Fibroblast of lung (primary cell): ENCODE data around the gene MYO5B. TPM values are rescaled to one million over a fixed set of nuclear protein-coding genes. Genes with fewer than 3 reads are reported as not detected.

Experiments used
- DNase-seq, 2 donors: peaks; one replicate each; pipeline versions ENCODE4 v3.0.0 to v3.0.0-alpha.2; 2010; ENCODE audit warnings: low read depth in 2 of 2
- H2AFZ ChIP-seq: 2 replicates; pipeline ENCODE4 v1.5.1; 2012; ENCODE audit warnings: low read length, control low read depth, inconsistent platforms
- H3K27ac ChIP-seq: 2 replicates; pipeline ENCODE4 v1.5.1; 2011; ENCODE audit warnings: low read length, control low read depth; ENCODE audit not compliant: insufficient read depth
- H3K27me3 ChIP-seq: 2 replicates; pipeline ENCODE4 v1.5.1; 2011; ENCODE audit warnings: mild to moderate bottlenecking, low read length; ENCODE audit not compliant: control insufficient read depth, insufficient read depth
- H3K36me3 ChIP-seq: 2 replicates; pipeline ENCODE4 v1.5.1; 2011; ENCODE audit warnings: low read length; ENCODE audit not compliant: control insufficient read depth, insufficient read depth
- H3K4me1 ChIP-seq: 2 replicates; pipeline ENCODE4 v1.5.1; 2011; ENCODE audit warnings: low read length; ENCODE audit not compliant: control insufficient read depth, insufficient read depth; ENCODE audit errors: extremely low read depth
- H3K4me2 ChIP-seq: 2 replicates; pipeline ENCODE4 v1.5.1; 2011; ENCODE audit warnings: low read length, control low read depth; ENCODE audit not compliant: insufficient read depth; ENCODE audit errors: extremely low read depth
- H3K4me3 ChIP-seq, 4 experiments: fragments of 200-600 bp in 1 of 4; sonication (generic) in 1 of 4; replicated peaks in 1 of 4; 2 replicates each; pipeline ENCODE4 v1.5.1; 2011 to 2016; ENCODE audit warnings: low read length in 4 of 4, low read depth in 3 of 4, mild to moderate bottlenecking in 3 of 4, control low read depth in 2 of 4, inconsistent platforms in 1 of 4, mixed read lengths in 1 of 4; ENCODE audit not compliant: insufficient read depth in 1 of 4; ENCODE audit errors: control extremely low read depth in 1 of 4
- H3K79me2 ChIP-seq: 2 replicates; pipeline ENCODE4 v1.5.1; 2012; ENCODE audit warnings: mild to moderate bottlenecking, low read length, inconsistent platforms; ENCODE audit not compliant: control insufficient read depth, insufficient read depth
- H3K9ac ChIP-seq: 2 replicates; pipeline ENCODE4 v1.5.1; 2011; ENCODE audit warnings: mild to moderate bottlenecking, low read length, control low read depth; ENCODE audit not compliant: insufficient read depth
- H3K9me3 ChIP-seq: 2 replicates; pipeline ENCODE4 v1.5.1; 2012; ENCODE audit warnings: low read depth, low read length; ENCODE audit not compliant: control insufficient read depth, insufficient read depth
- H4K20me1 ChIP-seq: 2 replicates; pipeline ENCODE4 v1.5.1; 2011; ENCODE audit warnings: low read length; ENCODE audit not compliant: control insufficient read depth, insufficient read depth; ENCODE audit errors: extremely low read depth
- EZH2 ChIP-seq: IDR thresholded peaks from 2 replicates; pipeline ENCODE4 v1.5.1; 2012; ENCODE audit warnings: low read length, control low read depth, mild to moderate bottlenecking; ENCODE audit errors: missing control alignments
- polyA plus RNA-seq, 2 donors: library from polyadenylated mRNA; depleted of rRNA in 1 of 2; stranded (reverse) in 1 of 2; unstranded in 1 of 2; fragments of >200 nt; gene quantifications; 2 replicates each; pipeline ENCODE4 v1.2.1, GENCODE V29; 2011 to 2012; ENCODE audit warnings: missing spikeins in 1 of 2
- total RNA-seq: library from RNA; depleted of rRNA; stranded (reverse); fragments of >200 nt; gene quantifications from 2 replicates; pipeline ENCODE4 v1.2.1, GENCODE V29; 2014
- TF ChIP-seq, protein P1 (sequence below), 2 donors: IDR thresholded peaks in 1 of 2; conservative IDR thresholded peaks in 1 of 2; 1 replicate in 1 of 2; 2 replicates in 1 of 2; pipeline ENCODE4 v1.5.1; 2011 to 2012; ENCODE audit warnings: low read length in 2 of 2, control low read depth in 1 of 2, inconsistent platforms in 1 of 2, low read depth in 1 of 2, mild to moderate bottlenecking in 1 of 2

MYO5B gene
- total and polyA plus RNA-seq, 2 donors (not counting 1 experiment from before 2014, with no cell fraction given) = under 0.01 to 0.06 TPM

DNA sequence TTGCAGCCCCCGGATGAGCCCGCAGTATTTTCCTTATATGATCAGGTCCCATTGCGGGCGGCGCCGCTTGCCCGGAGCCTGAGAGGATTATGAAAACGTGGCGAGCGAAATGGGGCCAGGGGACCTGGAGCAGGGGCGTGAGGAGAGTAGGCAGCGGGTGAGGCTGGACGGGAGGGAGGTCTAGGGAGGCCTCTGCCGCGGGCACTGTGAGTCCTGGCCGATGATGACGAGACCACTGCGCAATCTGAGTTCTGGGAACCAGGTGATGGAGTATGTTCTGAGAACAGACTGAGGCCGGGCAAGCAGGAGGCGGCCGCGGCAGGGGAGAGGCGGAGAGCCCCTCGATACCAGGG, 380.8 kb downstream of the MYO5B start:
- no peaks in the 10 kb centered on the region for H3K79me2 ChIP-seq
- peaks cover 2% of the 10 kb centered on the region for H3K4me1 ChIP-seq
- H4K20me1 ChIP-seq = no peaks in the 10 kb centered on the region
- H3K4me2 ChIP-seq = peak overlapping the region; percentile 86
- H3K36me3 ChIP-seq = no peaks in the 10 kb centered on the region
- no peaks in the 10 kb centered on the region for H3K27me3 ChIP-seq
- peak overlapping the region; percentile 88 for H3K9ac ChIP-seq
- peak overlapping the region; percentile 91 for H3K27ac ChIP-seq
- no peak for TF ChIP-seq EZH2
- TF ChIP-seq, protein P1, sequence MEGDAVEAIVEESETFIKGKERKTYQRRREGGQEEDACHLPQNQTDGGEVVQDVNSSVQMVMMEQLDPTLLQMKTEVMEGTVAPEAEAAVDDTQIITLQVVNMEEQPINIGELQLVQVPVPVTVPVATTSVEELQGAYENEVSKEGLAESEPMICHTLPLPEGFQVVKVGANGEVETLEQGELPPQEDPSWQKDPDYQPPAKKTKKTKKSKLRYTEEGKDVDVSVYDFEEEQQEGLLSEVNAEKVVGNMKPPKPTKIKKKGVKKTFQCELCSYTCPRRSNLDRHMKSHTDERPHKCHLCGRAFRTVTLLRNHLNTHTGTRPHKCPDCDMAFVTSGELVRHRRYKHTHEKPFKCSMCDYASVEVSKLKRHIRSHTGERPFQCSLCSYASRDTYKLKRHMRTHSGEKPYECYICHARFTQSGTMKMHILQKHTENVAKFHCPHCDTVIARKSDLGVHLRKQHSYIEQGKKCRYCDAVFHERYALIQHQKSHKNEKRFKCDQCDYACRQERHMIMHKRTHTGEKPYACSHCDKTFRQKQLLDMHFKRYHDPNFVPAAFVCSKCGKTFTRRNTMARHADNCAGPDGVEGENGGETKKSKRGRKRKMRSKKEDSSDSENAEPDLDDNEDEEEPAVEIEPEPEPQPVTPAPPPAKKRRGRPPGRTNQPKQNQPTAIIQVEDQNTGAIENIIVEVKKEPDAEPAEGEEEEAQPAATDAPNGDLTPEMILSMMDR (conservative IDR thresholded peaks at IDR 0.05 in 1 of 2, IDR thresholded peaks at IDR 0.05 in 1 of 2; ENCODE audit: low read depth in 1 of 2, low read length in 2 of 2) = no peak
- H2AFZ ChIP-seq = peak overlapping the region; percentile 90
- peak; percentile 70 to 72 for DNase-seq
- H3K4me3 ChIP-seq = peak overlapping the region; percentile 76 to 98 (median 92)
- H3K9me3 ChIP-seq = no peaks in the 10 kb centered on the region

- peak within 1 kb of the TSS; percentile 86 for H3K4me2 ChIP-seq
- H3K4me1 ChIP-seq = peaks cover 2% of the 10 kb centered on the region
- no peaks in the 10 kb centered on the region for H3K79me2 ChIP-seq
- no peak for TF ChIP-seq EZH2
- TF ChIP-seq, protein P1 (conservative IDR thresholded peaks at IDR 0.05 in 1 of 2, IDR thresholded peaks at IDR 0.05 in 1 of 2; ENCODE audit: low read depth in 1 of 2, low read length in 2 of 2) = no peak
- H4K20me1 ChIP-seq = no peaks in the 10 kb centered on the region
- peak within 1 kb of the TSS; percentile 77 to 98 (median 92) for H3K4me3 ChIP-seq
- DNase-seq = peak; percentile 81 to 93
- H3K9me3 ChIP-seq = no peaks in the 10 kb centered on the region
- peak within 1 kb of the TSS; percentile 88 for H3K9ac ChIP-seq
- H3K27me3 ChIP-seq = no peaks in the 10 kb centered on the region
- peak within 1 kb of the TSS; percentile 91 for H3K27ac ChIP-seq
- H2AFZ ChIP-seq = peak within 1 kb of the TSS; percentile 91
- no peaks in the 10 kb centered on the region for H3K36me3 ChIP-seq
These were observed 381.4 kb downstream of the MYO5B start, which contains the start of gene ACAA2 for GRCh38 chr18:49813319-49814146. ACAA2 (minus strand) TSS chr18:49813533; CDS start chr18:49813484, 49 bp downstream.

- Histone ChIP-seq H4K20me1 (no peaks in the 10 kb centered on the region), H3K4me1 (peaks cover 2% of the 10 kb centered on the region), H3K27ac (peak overlapping the region; percentile 91), H2AFZ (peak overlapping the region; percentile 91), H3K9ac (peak overlapping the region; percentile 77), H3K4me2 (peak overlapping the region; percentile 86), H3K36me3 (no peaks in the 10 kb centered on the region), H3K27me3 (no peaks in the 10 kb centered on the region), H3K4me3 (peak overlapping the region; percentile 77 to 98 (median 86)), H3K79me2 (no peaks in the 10 kb centered on the region), H3K9me3 (no peaks in the 10 kb centered on the region)
- DNase-seq = peak; percentile 42 to 50
- TF ChIP-seq EZH2 = no peak
- TF ChIP-seq, protein P1 (conservative IDR thresholded peaks at IDR 0.05 in 1 of 2, IDR thresholded peaks at IDR 0.05 in 1 of 2; ENCODE audit: low read depth in 1 of 2, low read length in 2 of 2) = no peak
These were observed 382.0 kb downstream of the MYO5B start for GRCh38 chr18:49813069-49813318.
